ENCODE data around the gene RPS6KA4.
A peak's percentile ranks its signal among the peaks of the same experiment; 100 is the strongest.

The RPS6KA4 gene

GRCh38 chr11:64409707-64410403 is 50.9 kb downstream of the RPS6KA4 start:
- H4K91ac ChIP-seq (ENCODE audit: low read length), result no peak overlapping the region
- no peak overlapping the region for H2BK12ac ChIP-seq (ENCODE audit: low read length in 2 of 2)
- no peak overlapping the region for H3K14ac ChIP-seq (ENCODE audit: low read length in 2 of 2)
- no peak overlapping the region for H2BK120ac ChIP-seq (ENCODE audit: low read depth, low read length)
- no peak overlapping the region for H2BK5ac ChIP-seq (ENCODE audit: low read depth, low read length, poor library complexity, severe bottlenecking)
- no peak overlapping the region for H4K8ac ChIP-seq (ENCODE audit: low read length)
- 62% methylated on average over 16 of the region's 16 CpGs for WGBS
- H3K27me3 ChIP-seq (ENCODE audit: control insufficient read depth in 1 of 2, insufficient read depth in 1 of 2, low read length in 2 of 2), result peaks cover 12 to 29% of the 10 kb centered on the region in 2 experiments
- H3K36me3 ChIP-seq (ENCODE audit: control insufficient read depth in 1 of 2, insufficient read depth in 2 of 2, low read depth in 1 of 2, low read length in 2 of 2), result no peaks in the 10 kb centered on the region
- no peak overlapping the region for H3K27ac ChIP-seq (ENCODE audit: low read length, poor library complexity, severe bottlenecking)
- no peak overlapping the region for H2AK5ac ChIP-seq (ENCODE audit: low read length, severe bottlenecking)
- H3K9me3 ChIP-seq (ENCODE audit: control insufficient read depth, low read length), result no peaks in the 10 kb centered on the region
- H3K18ac ChIP-seq (ENCODE audit: low read depth in 1 of 2, low read length in 2 of 2), result no peak overlapping the region
- no peak overlapping the region for H3K9ac ChIP-seq (ENCODE audit: low read length)
- H3K4ac ChIP-seq (ENCODE audit: low read depth in 1 of 2, low read length in 2 of 2), result no peak overlapping the region
- no peak overlapping the region for H3K4me3 ChIP-seq (ENCODE audit: insufficient read depth in 1 of 2, low read depth in 1 of 2, low read length in 2 of 2)
- no peak overlapping the region for H2BK15ac ChIP-seq (ENCODE audit: low read depth, poor library complexity, severe bottlenecking)
- H3K4me2 ChIP-seq (ENCODE audit: low read length, poor library complexity, severe bottlenecking), result no peak overlapping the region
- no peak overlapping the region for H2AFZ ChIP-seq (ENCODE audit: low read depth, low read length)
- H3K79me1 ChIP-seq (replicated peaks; ENCODE audit: low read length, poor library complexity, severe bottlenecking), result no peaks in the 10 kb centered on the region
- DNase-seq, result no peak
- peaks cover 12% of the 10 kb centered on the region for H3K4me1 ChIP-seq (ENCODE audit: control insufficient read depth, insufficient read depth, low read depth, low read length)
- H3K23ac ChIP-seq (ENCODE audit: low read length in 2 of 2), result no peak overlapping the region

GRCh38 chr11:64410404-64410734 is 51.4 kb downstream of the RPS6KA4 start:
- Histone ChIP-seq H2AFZ (ENCODE audit: low read depth, low read length) (no peak overlapping the region), H4K91ac (ENCODE audit: low read length) (no peak overlapping the region), H3K27ac (ENCODE audit: low read length, poor library complexity, severe bottlenecking) (no peak overlapping the region), H2AK5ac (ENCODE audit: low read length, severe bottlenecking) (no peak overlapping the region), H3K23ac (ENCODE audit: low read length in 2 of 2) (no peak overlapping the region), H2BK120ac (ENCODE audit: low read depth, low read length) (no peak overlapping the region), H2BK12ac (ENCODE audit: low read length in 2 of 2) (no peak overlapping the region), H3K4me1 (ENCODE audit: control insufficient read depth, insufficient read depth, low read depth, low read length) (peaks cover 11% of the 10 kb centered on the region), H3K79me1 (replicated peaks; ENCODE audit: low read length, poor library complexity, severe bottlenecking) (no peaks in the 10 kb centered on the region), H3K18ac (ENCODE audit: low read depth in 1 of 2, low read length in 2 of 2) (peak overlapping the region in 1 of 2 experiments; percentile 0), H3K14ac (ENCODE audit: low read length in 2 of 2) (peak overlapping the region in 1 of 2 experiments; percentile 14), H3K36me3 (ENCODE audit: control insufficient read depth in 1 of 2, insufficient read depth in 2 of 2, low read depth in 1 of 2, low read length in 2 of 2) (no peaks in the 10 kb centered on the region), H3K9ac (ENCODE audit: low read length) (no peak overlapping the region), H3K9me3 (ENCODE audit: control insufficient read depth, low read length) (no peaks in the 10 kb centered on the region), H2BK15ac (ENCODE audit: low read depth, poor library complexity, severe bottlenecking) (no peak overlapping the region), H3K4me2 (ENCODE audit: low read length, poor library complexity, severe bottlenecking) (no peak overlapping the region), H2BK5ac (ENCODE audit: low read depth, low read length, poor library complexity, severe bottlenecking) (no peak overlapping the region), H3K4me3 (ENCODE audit: insufficient read depth in 1 of 2, low read depth in 1 of 2, low read length in 2 of 2) (no peak overlapping the region), H4K8ac (ENCODE audit: low read length) (no peak overlapping the region), H3K4ac (ENCODE audit: low read depth in 1 of 2, low read length in 2 of 2) (no peak overlapping the region), H3K27me3 (ENCODE audit: control insufficient read depth in 1 of 2, insufficient read depth in 1 of 2, low read length in 2 of 2) (peaks cover 12 to 34% of the 10 kb centered on the region in 2 experiments)
- no peak for DNase-seq
- WGBS, result 86% methylated on average over 7 of the region's 7 CpGs

- Histone ChIP-seq H3K4me2 (ENCODE audit: low read length, poor library complexity, severe bottlenecking) (no peak overlapping the region), H3K4me1 (ENCODE audit: control insufficient read depth, insufficient read depth, low read depth, low read length) (no peaks in the 10 kb centered on the region), H3K14ac (ENCODE audit: low read length in 2 of 2) (no peak overlapping the region), H2BK15ac (ENCODE audit: low read depth, poor library complexity, severe bottlenecking) (no peak overlapping the region), H2BK12ac (ENCODE audit: low read length in 2 of 2) (no peak overlapping the region), H2BK5ac (ENCODE audit: low read depth, low read length, poor library complexity, severe bottlenecking) (no peak overlapping the region), H2AK5ac (ENCODE audit: low read length, severe bottlenecking) (no peak overlapping the region), H3K23ac (ENCODE audit: low read length in 2 of 2) (no peak overlapping the region), H3K27me3 (ENCODE audit: control insufficient read depth in 1 of 2, insufficient read depth in 1 of 2, low read length in 2 of 2) (peaks cover 12 to 31% of the 10 kb centered on the region in 2 experiments), H3K27ac (ENCODE audit: low read length, poor library complexity, severe bottlenecking) (no peak overlapping the region), H3K4me3 (ENCODE audit: insufficient read depth in 1 of 2, low read depth in 1 of 2, low read length in 2 of 2) (no peak overlapping the region), H3K4ac (ENCODE audit: low read depth in 1 of 2, low read length in 2 of 2) (no peak overlapping the region), H3K9ac (ENCODE audit: low read length) (no peak overlapping the region), H2AFZ (ENCODE audit: low read depth, low read length) (no peak overlapping the region), H3K9me3 (ENCODE audit: control insufficient read depth, low read length) (no peaks in the 10 kb centered on the region), H3K18ac (ENCODE audit: low read depth in 1 of 2, low read length in 2 of 2) (no peak overlapping the region), H3K36me3 (ENCODE audit: control insufficient read depth in 1 of 2, insufficient read depth in 2 of 2, low read depth in 1 of 2, low read length in 2 of 2) (no peaks in the 10 kb centered on the region), H4K91ac (ENCODE audit: low read length) (no peak overlapping the region), H4K8ac (ENCODE audit: low read length) (no peak overlapping the region), H2BK120ac (ENCODE audit: low read depth, low read length) (no peak overlapping the region), H3K79me1 (replicated peaks; ENCODE audit: low read length, poor library complexity, severe bottlenecking) (no peaks in the 10 kb centered on the region)
- no peak for DNase-seq
- WGBS, result 64% methylated on average over 3 of the region's 3 CpGs
Measured at GRCh38 chr11:64413417-64413816, 54.5 kb downstream of the RPS6KA4 start.

GRCh38 chr11:64415286-64415685 is 56.3 kb downstream of the RPS6KA4 start:
- H3K4me2 ChIP-seq (ENCODE audit: low read length, poor library complexity, severe bottlenecking), result no peak overlapping the region
- no peaks in the 10 kb centered on the region for H3K4me1 ChIP-seq (ENCODE audit: control insufficient read depth, insufficient read depth, low read depth, low read length)
- no peak overlapping the region for H2AK5ac ChIP-seq (ENCODE audit: low read length, severe bottlenecking)
- no peak overlapping the region for H2BK5ac ChIP-seq (ENCODE audit: low read depth, low read length, poor library complexity, severe bottlenecking)
- H3K4ac ChIP-seq (ENCODE audit: low read depth in 1 of 2, low read length in 2 of 2), result no peak overlapping the region
- no peak overlapping the region for H3K18ac ChIP-seq (ENCODE audit: low read depth in 1 of 2, low read length in 2 of 2)
- H3K79me1 ChIP-seq (replicated peaks; ENCODE audit: low read length, poor library complexity, severe bottlenecking), result no peaks in the 10 kb centered on the region
- no peak overlapping the region for H3K27ac ChIP-seq (ENCODE audit: low read length, poor library complexity, severe bottlenecking)
- H3K9ac ChIP-seq (ENCODE audit: low read length), result no peak overlapping the region
- peaks cover 10 to 30% of the 10 kb centered on the region in 2 experiments for H3K27me3 ChIP-seq (ENCODE audit: control insufficient read depth in 1 of 2, insufficient read depth in 1 of 2, low read length in 2 of 2)
- H4K8ac ChIP-seq (ENCODE audit: low read length), result no peak overlapping the region
- no peaks in the 10 kb centered on the region for H3K36me3 ChIP-seq (ENCODE audit: control insufficient read depth in 1 of 2, insufficient read depth in 2 of 2, low read depth in 1 of 2, low read length in 2 of 2)
- no peak overlapping the region for H4K91ac ChIP-seq (ENCODE audit: low read length)
- H3K9me3 ChIP-seq (ENCODE audit: control insufficient read depth, low read length), result no peaks in the 10 kb centered on the region
- no peak overlapping the region for H2BK120ac ChIP-seq (ENCODE audit: low read depth, low read length)
- H2BK12ac ChIP-seq (ENCODE audit: low read length in 2 of 2), result no peak overlapping the region
- no peak overlapping the region for H3K23ac ChIP-seq (ENCODE audit: low read length in 2 of 2)
- H2AFZ ChIP-seq (ENCODE audit: low read depth, low read length), result peak overlapping the region; percentile 46
- no peak overlapping the region for H2BK15ac ChIP-seq (ENCODE audit: low read depth, poor library complexity, severe bottlenecking)
- no peak overlapping the region for H3K4me3 ChIP-seq (ENCODE audit: insufficient read depth in 1 of 2, low read depth in 1 of 2, low read length in 2 of 2)
- no peak overlapping the region for H3K14ac ChIP-seq (ENCODE audit: low read length in 2 of 2)
- 53% methylated on average over 10 of the region's 10 CpGs for WGBS
- peak; percentile 40 for DNase-seq

Data from mesenchymal stem cell (in vitro differentiated cells and primary cell).